B cell (primary cell): Measurements from ENCODE around the gene ASIC1. TPM values are rescaled to one million over a fixed set of nuclear protein-coding genes. Genes with fewer than 3 reads are reported as not detected.
A peak's percentile ranks its signal among the peaks of the same experiment; 100 is the strongest.
"Not testable (repeated sequence)": the region's sequence is repeated elsewhere in the genome, so short reads cannot be mapped to it uniquely, and the experiment has no call there.

Experiments
- ATAC-seq: fragments of 200-7000 bp; cut with Tn5 transposase; one replicate; pipeline ENCODE4 v1.10.0; 2021; ENCODE audit warnings: low read depth, mild to moderate bottlenecking, moderate number of reproducible peaks, moderate library complexity
- CTCF ChIA-PET: fragments of 350-600 bp; sonication (Branson Sonifier 250); formaldehyde crosslinking; loops from one replicate; lab custom pipeline; 2021; ENCODE audit warnings: antibody characterized with exemption, inconsistent platforms; lab: Charles Lee
- POLR2A ChIA-PET: fragments of 350-600 bp; sonication (Branson Sonifier 250); formaldehyde crosslinking; loops from one replicate; lab custom pipeline; 2021; ENCODE audit warnings: antibody characterized with exemption; lab: Charles Lee
- DNase-seq: peaks from one replicate; pipeline ENCODE4 v3.0.0; 2013
- H2AFZ ChIP-seq: 2 replicates; pipeline ENCODE4 v1.6.1; 2012; ENCODE audit warnings: mild to moderate bottlenecking, low read depth, low read length; ENCODE audit not compliant: insufficient read depth, poor library complexity, severe bottlenecking
- H3K27ac ChIP-seq, 2 donors: 1 replicate in 1 of 2; 2 replicates in 1 of 2; pipeline ENCODE4 v1.5.1; 2012 to 2013; ENCODE audit warnings: low read length in 2 of 2, mild to moderate bottlenecking in 2 of 2, moderate library complexity in 1 of 2
- H3K27me3 ChIP-seq, 4 experiments: fragments of 200-600 bp in 1 of 4; sonication (generic) in 1 of 4; replicated peaks in 1 of 4; 1 replicate in 2 of 4; 2 replicates in 2 of 4; pipeline versions ENCODE4 v1.6.1 to v1.7.0; 2013 to 2016; ENCODE audit warnings: low read length in 3 of 4, mild to moderate bottlenecking in 2 of 4, mixed read lengths in 1 of 4, moderate library complexity in 1 of 4; ENCODE audit not compliant: insufficient read depth in 4 of 4, control insufficient read depth in 3 of 4; ENCODE audit errors: control extremely low read depth in 1 of 4
- H3K36me3 ChIP-seq, 2 experiments: replicated peaks in 1 of 2; 1 replicate in 1 of 2; 2 replicates in 1 of 2; pipeline versions ENCODE4 v1.6.1 to v1.7.1; 2013; ENCODE audit warnings: low read length in 1 of 2; ENCODE audit not compliant: insufficient read depth in 2 of 2, control insufficient read depth in 1 of 2; ENCODE audit errors: control extremely low read depth in 1 of 2, extremely low read depth in 1 of 2
- H3K4me1 ChIP-seq, 2 donors: fragments of 200-600 bp in 1 of 2; sonication (generic) in 1 of 2; 1 replicate in 1 of 2; 2 replicates in 1 of 2; pipeline versions ENCODE4 v1.5.1 to v1.6.1; 2013 to 2017; ENCODE audit warnings: low read length in 2 of 2; ENCODE audit not compliant: control insufficient read depth in 2 of 2, insufficient read depth in 2 of 2
- H3K4me2 ChIP-seq: replicated peaks from 2 replicates; pipeline ENCODE3; 2012; ENCODE audit warnings: mild to moderate bottlenecking, low read depth, low read length; ENCODE audit not compliant: poor library complexity, severe bottlenecking
- H3K4me3 ChIP-seq, 5 experiments: fragments of 200-600 bp in 1 of 5; sonication (generic) in 1 of 5; 1 replicate in 3 of 5; 2 replicates in 2 of 5; pipeline versions ENCODE4 v1.5.1 to v1.7.0; 2011 to 2016; ENCODE audit warnings: low read length in 4 of 5, mild to moderate bottlenecking in 4 of 5, low read depth in 2 of 5, control low read depth in 1 of 5, moderate library complexity in 1 of 5; ENCODE audit not compliant: insufficient read depth in 1 of 5; ENCODE audit errors: control extremely low read depth in 1 of 5, extremely low read depth in 1 of 5
- H3K79me2 ChIP-seq: fragments of 200-600 bp; sonication (generic); one replicate; pipeline ENCODE4 v1.6.0; 2016; ENCODE audit warnings: low read length; ENCODE audit not compliant: control insufficient read depth, insufficient read depth
- H3K9ac ChIP-seq: fragments of 200-600 bp; sonication (generic); 2 replicates; pipeline ENCODE4 v1.6.1; 2017; ENCODE audit warnings: mild to moderate bottlenecking, low read length, moderate library complexity
- H3K9me3 ChIP-seq, 3 donors: one replicate each; pipeline versions ENCODE4 v1.6.1 to v1.7.1; 2013; ENCODE audit warnings: low read length in 2 of 3; ENCODE audit not compliant: control insufficient read depth in 2 of 3, insufficient read depth in 1 of 3; ENCODE audit errors: control extremely low read depth in 1 of 3
- H4K20me1 ChIP-seq: 2 replicates; pipeline ENCODE4 v1.6.0; 2012; ENCODE audit warnings: mild to moderate bottlenecking, low read length; ENCODE audit not compliant: insufficient read depth, control insufficient read depth, poor library complexity, severe bottlenecking
- H3K27ac Mint-ChIP-seq: one replicate; pipeline ENCODE4 v1.8.0; 2021; ENCODE audit warnings: mixed read lengths
- H3K27me3 Mint-ChIP-seq: one replicate; pipeline ENCODE4 v1.8.0; 2021; ENCODE audit warnings: mixed read lengths
- H3K4me1 Mint-ChIP-seq: one replicate; pipeline ENCODE4 v1.8.0; 2021; ENCODE audit warnings: mixed read lengths
- H3K4me3 Mint-ChIP-seq: one replicate; pipeline ENCODE4 v1.8.0; 2021; ENCODE audit warnings: mixed read lengths
- H3K9me3 Mint-ChIP-seq: one replicate; pipeline ENCODE4 v1.8.0; 2022; ENCODE audit warnings: mixed read lengths; ENCODE audit not compliant: insufficient read depth
- CTCF ChIP-seq: fragments of 200-600 bp; IDR thresholded peaks from one replicate; pipeline ENCODE4 v1.8.0; 2022; ENCODE audit warnings: antibody characterized with exemption, mild to moderate bottlenecking
- EZH2 ChIP-seq: IDR thresholded peaks from 2 replicates; pipeline ENCODE4 v1.6.1; 2012; ENCODE audit warnings: borderline replicate concordance, low read depth, mild to moderate bottlenecking, moderate library complexity, low read length; ENCODE audit not compliant: insufficient read depth, poor library complexity, severe bottlenecking
- WGBS: methylation state at CpG from one replicate; pipeline ENCODE4 v1.1.5; 2013; ENCODE audit warnings: missing lambda C conversion rate; ENCODE audit not compliant: insufficient coverage; 5-methylcytosine and 5-hydroxymethylcytosine counted together
- intact Hi-C: fragments of 100-400 bp; cut with micrococcal nuclease; formaldehyde crosslinking; loops from one replicate; pipeline ENCODE4 v1.10.0; 2022
- polyA plus RNA-seq: library from polyadenylated mRNA; depleted of rRNA; stranded (reverse); fragments of >200 nt; gene quantifications from 2 replicates; pipeline ENCODE4 v1.2.3, GENCODE V29; 2012
- total RNA-seq, 2 donors: library from RNA; stranded (reverse); fragments of 120-200 nt in 1 of 2; gene quantifications; 1 replicate in 1 of 2; 2 replicates in 1 of 2; pipeline versions ENCODE4 v1.2.3 to v1.2.4, GENCODE V29; 2013 to 2022

The ASIC1 gene
- total and polyA plus RNA-seq, 2 donors (not counting 1 experiment from before 2014, with no cell fraction given), result not detected

- H3K27ac ChIP-seq, result no peak overlapping the region
- Mint-ChIP-seq H3K4me1 (peaks cover 28% of the 10 kb centered on the region), H3K27me3 (peaks cover 2% of the 10 kb centered on the region), H3K4me3 (no peak overlapping the region), H3K9me3 (no peaks in the 10 kb centered on the region), H3K27ac (peak overlapping the region; percentile 50)
- ATAC-seq (no peak), DNase-seq (no peak)
- ChIA-PET POLR2A (interaction anchor here (0.6 kb wide), 1 partner anchor 142 kb away, joined by 4 read pairs; no protein-coding TSS in a partner anchor), CTCF (interaction anchor here (0.8 to 17.2 kb wide), 9 partner anchors 9 to 116 kb away, joined by 4 to 343 read pairs (median 5); partner anchors contain the start of genes CERS5, COX14 and GPD1)
- TF ChIP-seq EZH2, result no peak
- no peak overlapping the region for H2AFZ ChIP-seq
- H3K79me2 ChIP-seq, result peaks cover 7% of the 10 kb centered on the region
- peaks cover 6 to 10% of the 10 kb centered on the region in 2 experiments for H3K36me3 ChIP-seq
- no peaks in the 10 kb centered on the region for H4K20me1 ChIP-seq
- intact Hi-C loops, result no loop called here
- no peaks in the 10 kb centered on the region for H3K9me3 ChIP-seq
- WGBS, result 95% methylated on average over 6 of the region's 7 CpGs
- no peak overlapping the region for H3K9ac ChIP-seq
- no peak overlapping the region for H3K4me2 ChIP-seq
- H3K27me3 ChIP-seq, result no peaks in the 10 kb centered on the region
- no peak overlapping the region for H3K4me3 ChIP-seq
- peaks cover 6 to 14% of the 10 kb centered on the region in 2 donors for H3K4me1 ChIP-seq
Measured at GRCh38 chr12:50082644-50083043, 25.2 kb downstream of the ASIC1 start.

- H3K9me3 ChIP-seq, result no peaks in the 10 kb centered on the region
- intact Hi-C loops, result no loop called here
- peaks cover 34% of the 10 kb centered on the region for H3K4me1 Mint-ChIP-seq
- ChIA-PET CTCF (interaction anchor here (0.8 to 17.2 kb wide), 8 partner anchors 9 to 116 kb away, joined by 4 to 343 read pairs (median 5); partner anchors contain the start of genes CERS5, COX14 and GPD1), POLR2A (no interaction called here)
- ATAC-seq (no peak), DNase-seq (no peak)
- H3K27me3 ChIP-seq, result no peaks in the 10 kb centered on the region
- no peak overlapping the region for H3K9ac ChIP-seq
- peaks cover 6 to 16% of the 10 kb centered on the region in 2 experiments for H3K36me3 ChIP-seq
- no peaks in the 10 kb centered on the region for H3K9me3 Mint-ChIP-seq
- WGBS, result no CpG with 5 or more reads among the region's 1 CpG
- H3K27ac ChIP-seq, result no peak overlapping the region
- H4K20me1 ChIP-seq, result no peaks in the 10 kb centered on the region
- H3K4me3 Mint-ChIP-seq, result peak overlapping the region; percentile 76
- no peak for TF ChIP-seq CTCF
- no peak for TF ChIP-seq EZH2
- H3K79me2 ChIP-seq, result peaks cover 7% of the 10 kb centered on the region
- no peak overlapping the region for H2AFZ ChIP-seq
- H3K4me3 ChIP-seq, result no peak overlapping the region
- no peak overlapping the region for H3K4me2 ChIP-seq
- H3K4me1 ChIP-seq, result peaks cover 10 to 15% of the 10 kb centered on the region in 2 donors
- H3K27me3 Mint-ChIP-seq, result no peaks in the 10 kb centered on the region
- H3K27ac Mint-ChIP-seq, result peak overlapping the region; percentile 88
Measured at GRCh38 chr12:50083301-50083700, 25.9 kb downstream of the ASIC1 start.

- intact Hi-C loops, H3K27me3 Mint-ChIP-seq, ATAC-seq, H3K9me3 Mint-ChIP-seq, H4K20me1 ChIP-seq, DNase-seq, H3K27me3 ChIP-seq, H3K9me3 ChIP-seq: not testable (repeated sequence)
- peaks cover 13 to 27% of the 10 kb centered on the region in 2 experiments for H3K36me3 ChIP-seq
- 50% methylated on average over 2 of the region's 7 CpGs for WGBS
- peak overlapping the region; percentile 87 to 92 for H3K27ac ChIP-seq
- H3K79me2 ChIP-seq, result peaks cover 10% of the 10 kb centered on the region
- H3K4me1 ChIP-seq, result peaks cover 13 to 20% of the 10 kb centered on the region in 2 donors
- Mint-ChIP-seq H3K27ac (peak overlapping the region; percentile 99), H3K4me1 (peaks cover 41% of the 10 kb centered on the region), H3K4me3 (peak overlapping the region; percentile 97)
- H3K4me2 ChIP-seq, result peak overlapping the region; percentile 88
- peak overlapping the region; percentile 64 to 97 (median 81) for H3K4me3 ChIP-seq
- ChIA-PET CTCF (interaction anchor here (0.6 to 17.2 kb wide), 17 partner anchors 8 to 246 kb away, joined by 3 to 343 read pairs (median 4); partner anchors contain the start of genes CERS5, COX14, GPD1 and RACGAP1), POLR2A (interaction anchor here (0.6 to 3.5 kb wide), 9 partner anchors 15 to 343 kb away, joined by 3 to 69 read pairs (median 4); partner anchors contain the start of genes CERS5, COX14, GPD1 and RACGAP1)
- peak overlapping the region; percentile 80 for H3K9ac ChIP-seq
- H2AFZ ChIP-seq, result peak overlapping the region; percentile 96
Measured at GRCh38 chr12:50084409-50084774, 27.0 kb downstream of the ASIC1 start.
